K562 (cell line): Measurements from ENCODE around the gene BRPF1. TPM values are rescaled to one million over a fixed set of nuclear protein-coding genes. Genes with fewer than 3 reads are reported as not detected.
A peak's percentile ranks its signal among the peaks of the same experiment; 100 is the strongest.

Source experiments
- ATAC-seq: fragments of 200-7000 bp; cut with Tn5 transposase; 3 replicates; pipeline ENCODE4 v1.9.1; 2020; ENCODE audit warnings: moderate library complexity
- BruUV-seq: library from RNA; stranded (reverse); fragments of 400-500 nt; replicated peaks from 2 replicates; lab custom pipeline; 2021; lab: Mats Ljungman, UMichigan
- CTCF ChIA-PET: fragments of 300-600 bp; formaldehyde crosslinking; extraction: SDS; loops from one replicate; lab custom pipeline; 2021; ENCODE audit warnings: low intra/inter-chr PET ratio; lab: Yijun Ruan, JAX
- POLR2A ChIA-PET: fragments of 300-600, 350-650 bp; sonication (Branson Sonifier 250); formaldehyde crosslinking; extraction: SDS; loops from one replicate; lab custom pipeline; 2021; ENCODE audit warnings: antibody characterized with exemption, inconsistent platforms; lab: Yijun Ruan, JAX
- DNase-seq, 4 experiments: peaks; one replicate each; pipeline versions ENCODE4 v3.0.0 to v3.0.0-alpha.2; 2011 to 2018; ENCODE audit warnings: low spot score in 3 of 4, mixed read lengths in 3 of 4; ENCODE audit errors: extremely low read depth in 1 of 4
- FAIRE-seq: peaks from 2 replicates; lab custom pipeline; 2011; peaks lifted over from hg19 to GRCh38; lab: Jason Lieb, UNC
- H2AFZ ChIP-seq: 2 replicates; pipeline ENCODE4 v1.6.0; 2011; ENCODE audit warnings: low read depth, low read length, control low read depth, inconsistent platforms
- H3K27ac ChIP-seq: fragments of 200-600 bp; 3 replicates; pipeline ENCODE4 v1.8.0; 2011; ENCODE audit warnings: low read depth, mild to moderate bottlenecking, control low read depth, inconsistent platforms, low read length, moderate library complexity, mixed read lengths; ENCODE audit errors: extremely low read depth
- H3K27me3 ChIP-seq, 2 experiments: fragments of 300-600 bp in 1 of 2; 2 replicates in 1 of 2; 3 replicates in 1 of 2; pipeline versions ENCODE4 v1.6.0 to v1.8.0; 2011; ENCODE audit warnings: inconsistent platforms in 2 of 2, low read length in 2 of 2, mild to moderate bottlenecking in 1 of 2, mixed read lengths in 1 of 2, moderate library complexity in 1 of 2; ENCODE audit not compliant: control insufficient read depth in 2 of 2, insufficient read depth in 2 of 2
- H3K36me3 ChIP-seq: fragments of 300-600 bp; 3 replicates; pipeline ENCODE4 v1.8.0; 2011; ENCODE audit warnings: mild to moderate bottlenecking, low read length, inconsistent platforms; ENCODE audit not compliant: control insufficient read depth, insufficient read depth
- H3K4me1 ChIP-seq, 2 experiments: fragments of 200-600 bp in 1 of 2; replicated peaks in 1 of 2; 2 replicates in 1 of 2; 3 replicates in 1 of 2; pipeline versions ENCODE4 v1.5.1 to v1.8.0; 2011; ENCODE audit warnings: inconsistent platforms in 2 of 2, low read length in 2 of 2, mild to moderate bottlenecking in 1 of 2, mixed read lengths in 1 of 2, moderate library complexity in 1 of 2; ENCODE audit not compliant: control insufficient read depth in 2 of 2, insufficient read depth in 2 of 2
- H3K4me2 ChIP-seq: 2 replicates; pipeline ENCODE4 v1.6.1; 2011; ENCODE audit warnings: low read length, control low read depth, inconsistent platforms, mixed read lengths; ENCODE audit not compliant: insufficient read depth
- H3K4me3 ChIP-seq: fragments of 200-600 bp; sonication (generic), shearing (Covaris generic); 2 replicates; pipeline ENCODE4 v1.5.1; 2016; ENCODE audit warnings: control low read depth, inconsistent platforms
- H3K79me2 ChIP-seq: fragments of 200-600 bp; 3 replicates; pipeline ENCODE4 v1.8.0; 2011; ENCODE audit warnings: low read length, inconsistent platforms; ENCODE audit not compliant: control insufficient read depth, insufficient read depth
- H3K9ac ChIP-seq, 2 experiments: 2 replicates each; pipeline versions ENCODE4 v1.6.0 to v1.6.1; 2011; ENCODE audit warnings: low read depth in 2 of 2, low read length in 2 of 2, control low read depth in 1 of 2, inconsistent platforms in 1 of 2, mild to moderate bottlenecking in 1 of 2, mixed read lengths in 1 of 2; ENCODE audit not compliant: insufficient read depth in 1 of 2
- H3K9me1 ChIP-seq: one replicate; pipeline ENCODE4 v1.6.0; 2011; ENCODE audit warnings: inconsistent platforms, mild to moderate bottlenecking, low read length, moderate library complexity; ENCODE audit not compliant: control insufficient read depth, insufficient read depth
- H3K9me3 ChIP-seq: replicated peaks from 2 replicates; pipeline ENCODE4 v1.5.1; 2011; ENCODE audit warnings: low read depth, low read length, inconsistent platforms; ENCODE audit not compliant: control insufficient read depth, insufficient read depth
- H4K20me1 ChIP-seq: replicated peaks from 2 replicates; pipeline ENCODE4 v1.6.1; 2011; ENCODE audit warnings: low read length, inconsistent platforms, mixed read lengths; ENCODE audit not compliant: control insufficient read depth, insufficient read depth
- HOMEZ ChIP-seq: fragments of 250-450 bp; sonication (Bioruptor Pico); IDR thresholded peaks from 2 replicates; pipeline ENCODE4 v1.4.0; 2020; ENCODE audit warnings: mild to moderate bottlenecking, moderate library complexity
- KLF1 ChIP-seq: fragments of 450-650 bp; IDR thresholded peaks from 2 replicates; pipeline ENCODE4 v1.6.1; 2016; ENCODE audit warnings: missing genetic modification characterization, missing compliant biosample characterization
- MCM3 ChIP-seq: fragments of 450-650 bp; IDR thresholded peaks from 2 replicates; pipeline ENCODE4 v1.6.1; 2016
- ZBTB8A ChIP-seq: fragments of 450-650 bp; IDR thresholded peaks from 2 replicates; pipeline ENCODE4 v1.6.1; 2018; ENCODE audit warnings: mild to moderate bottlenecking, moderate library complexity; ENCODE audit not compliant: partially characterized antibody
- WGBS: fragments of 100-300 bp; shearing (Covaris generic); methylation state at CpG from one replicate; pipeline ENCODE4 v1.1.6; 2016; ENCODE audit warnings: low coverage, mixed read lengths; ENCODE audit not compliant: insufficient coverage; ENCODE audit errors: missing lambda C conversion rate; 5-methylcytosine and 5-hydroxymethylcytosine counted together
- in situ Hi-C: fragments of 300-500 bp; cut with MboI; formaldehyde crosslinking; loops from 4 replicates; pipeline ENCODE4 v1.15.0; 2018; ENCODE audit warnings: inconsistent platforms, mixed read lengths
- intact Hi-C: fragments of 100-400 bp; cut with micrococcal nuclease; formaldehyde crosslinking; loops from 2 replicates; pipeline ENCODE4 v1.14.2; 2022
- polyA plus RNA-seq, 8 experiments: library from polyadenylated mRNA; depleted of rRNA in 4 of 8; stranded (reverse) in 5 of 8; unstranded in 3 of 8; fragments of >200 nt; fragmentation: Nextera tagmentation in 2 of 8; fragmentation: Illumina TruSeq in 1 of 8; extraction: Ambion mirVana in 2 of 8; extraction: Trizol in 1 of 8; gene quantifications; 2 replicates each; pipeline versions ENCODE4 v1.2.1 to v1.2.3, GENCODE V29; 2011 to 2014; ENCODE audit warnings: inconsistent platforms in 1 of 8, missing spikeins in 1 of 8
- total RNA-seq, 7 experiments: library from RNA; depleted of rRNA in 6 of 7; stranded (reverse); fragments of >200 nt in 6 of 7; fragmentation: Illumina TruSeq in 2 of 7; extraction: Trizol in 2 of 7; gene quantifications; 2 replicates each; pipeline versions ENCODE4 v1.2.1 to v1.2.3, GENCODE V29; 2011 to 2021; ENCODE audit warnings: low replicate concordance in 1 of 7

Gene BRPF1
- total and polyA plus RNA-seq, 9 of the 15 experiments (the other 6 are each of a cell fraction or from before 2014, with no cell fraction given) = 1.1 to 40.2 (median 23.5) TPM

- TF ChIP-seq HOMEZ (CRISPR knock-in tag) = no peak
- no peak for TF ChIP-seq MCM3
These were observed 39.1 kb upstream of the BRPF1 start (continued) for GRCh38 chr3:9692416-9692815.

- H3K36me3 ChIP-seq = peaks cover 73% of the 10 kb centered on the region; the same call in 2 of the 3 replicates
- TF ChIP-seq KLF1 (no peak), ZBTB8A (no peak)
- H3K4me1 ChIP-seq = peaks cover 19 to 21% of the 10 kb centered on the region in 2 experiments; a peak in 4 of 5 replicates
- ChIA-PET CTCF (no interaction called here), POLR2A (interaction anchor here (1.1 to 2.0 kb wide), 5 partner anchors 8 to 27 kb away, joined by 3 to 6 read pairs (median 4); no protein-coding TSS in a partner anchor)
- DNase-seq = no peak
- 0 out of 4 replicates have a peak overlapping the region, but pooled peaks of 1 of the 2 experiments have one; percentile 2 for H3K9ac ChIP-seq
- no TSS peak for BruUV-seq
- H3K9me3 ChIP-seq = no peaks in the 10 kb centered on the region
- in situ Hi-C loops (no loop called here), intact Hi-C loops (no loop called here)
- H3K4me3 ChIP-seq = no peak overlapping the region
- no peaks in the 10 kb centered on the region for H3K79me2 ChIP-seq
- ATAC-seq = no peak
- no peaks in the 10 kb centered on the region for H3K27me3 ChIP-seq
- no peak for FAIRE-seq
- H3K9me1 ChIP-seq = peaks cover 3% of the 10 kb centered on the region
- 0 out of 2 replicates have a peak, but pooled peaks cover 5% of the 10 kb centered on the region for H4K20me1 ChIP-seq
- H3K27ac ChIP-seq = no peak overlapping the region
- 85% methylated on average over 4 of the region's 4 CpGs for WGBS
- no peak overlapping the region for H3K4me2 ChIP-seq
- no peak overlapping the region for H2AFZ ChIP-seq
These were observed 36.2 kb upstream of the BRPF1 start for GRCh38 chr3:9695345-9695744.
